GM12892 (cell line): Measurements from ENCODE around the gene INSR.

Source experiments
- DNase-seq: peaks from one replicate; pipeline ENCODE4 v3.0.0; 2011; ENCODE audit not compliant: insufficient read length
- FAIRE-seq: peaks from 2 replicates; lab custom pipeline; 2011; peaks lifted over from hg19 to GRCh38; lab: Jason Lieb, UNC
- POLR2A ChIP-seq: IDR thresholded peaks from 2 replicates; pipeline ENCODE4 v1.6.1; 2011; ENCODE audit warnings: low read depth, low read length, control low read depth
- POLR2AphosphoS5 ChIP-seq: IDR thresholded peaks from 2 replicates; pipeline ENCODE4 v1.6.1; 2011; ENCODE audit warnings: low read depth, low read length, control low read depth
- TAF1 ChIP-seq: IDR thresholded peaks from 2 replicates; pipeline ENCODE4 v1.6.1; 2011; ENCODE audit warnings: low read depth, mild to moderate bottlenecking, control low read depth, low read length, borderline replicate concordance

The INSR gene

DNA sequence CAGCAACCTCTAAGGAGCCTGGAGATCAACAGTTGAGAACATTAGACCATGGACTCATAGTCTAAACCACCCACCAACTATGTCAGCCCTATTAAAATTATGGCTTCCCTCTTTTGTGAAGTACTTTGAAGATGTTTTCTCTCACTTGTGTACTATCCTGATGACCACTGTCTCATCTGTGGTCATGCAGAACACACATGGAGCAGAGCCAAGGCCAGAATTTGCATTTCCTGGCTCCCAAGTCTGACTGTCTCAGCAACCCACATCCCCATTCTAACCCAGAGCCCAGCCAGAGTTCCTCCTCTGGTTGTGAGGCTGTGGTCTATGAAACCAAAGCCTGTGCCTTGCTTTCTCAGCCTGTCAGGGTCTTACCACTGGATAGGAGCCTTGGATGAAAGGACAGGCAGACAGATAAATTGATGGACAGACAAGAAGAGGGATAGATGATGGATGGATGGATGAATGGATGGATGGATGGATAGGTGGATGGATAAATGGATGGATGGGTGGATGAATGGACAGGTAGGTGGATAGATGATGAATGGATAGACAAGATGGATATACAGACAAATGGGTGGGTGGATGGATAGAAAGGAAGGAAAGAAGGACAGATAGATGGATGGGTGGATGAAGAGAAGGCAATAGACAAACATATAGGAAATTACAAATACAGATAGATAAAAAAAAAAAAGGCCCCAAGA lies 189.3 kb downstream of the INSR start:
- no peak for TF ChIP-seq POLR2AphosphoS5
- TF ChIP-seq POLR2A: no peak
- TF ChIP-seq TAF1: no peak
- DNase-seq: no peak
- peak; percentile 14 for FAIRE-seq

- TF ChIP-seq TAF1 (no peak), POLR2AphosphoS5 (no peak), POLR2A (no peak)
- FAIRE-seq: no peak
Measured at GRCh38 chr19:7101498-7102253, 192.5 kb downstream of the INSR start.

DNA sequence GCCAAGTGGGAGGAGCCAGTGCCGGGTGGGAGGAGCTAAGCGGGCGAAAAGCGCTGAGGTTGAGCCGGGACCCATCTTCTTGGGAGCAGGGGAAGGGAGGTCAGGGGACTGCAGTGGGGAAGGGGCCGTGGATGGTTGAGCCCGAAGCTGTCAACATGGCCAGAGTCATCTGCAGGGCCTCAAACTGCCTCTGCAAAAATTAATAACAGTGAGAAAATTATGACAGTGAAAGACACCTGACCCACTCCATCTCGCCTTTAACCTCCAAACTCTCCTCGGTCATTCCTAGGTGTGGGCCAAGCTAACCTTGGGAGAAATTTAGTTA lies 194.7 kb downstream of the INSR start:
- FAIRE-seq (no peak), DNase-seq (no peak)
- TF ChIP-seq POLR2A: no peak
- no peak for TF ChIP-seq TAF1
- no peak for TF ChIP-seq POLR2AphosphoS5

More at GRCh38 chr19:7101498-7102253, 192.5 kb downstream of the INSR start:
- no peak for DNase-seq

DNA sequence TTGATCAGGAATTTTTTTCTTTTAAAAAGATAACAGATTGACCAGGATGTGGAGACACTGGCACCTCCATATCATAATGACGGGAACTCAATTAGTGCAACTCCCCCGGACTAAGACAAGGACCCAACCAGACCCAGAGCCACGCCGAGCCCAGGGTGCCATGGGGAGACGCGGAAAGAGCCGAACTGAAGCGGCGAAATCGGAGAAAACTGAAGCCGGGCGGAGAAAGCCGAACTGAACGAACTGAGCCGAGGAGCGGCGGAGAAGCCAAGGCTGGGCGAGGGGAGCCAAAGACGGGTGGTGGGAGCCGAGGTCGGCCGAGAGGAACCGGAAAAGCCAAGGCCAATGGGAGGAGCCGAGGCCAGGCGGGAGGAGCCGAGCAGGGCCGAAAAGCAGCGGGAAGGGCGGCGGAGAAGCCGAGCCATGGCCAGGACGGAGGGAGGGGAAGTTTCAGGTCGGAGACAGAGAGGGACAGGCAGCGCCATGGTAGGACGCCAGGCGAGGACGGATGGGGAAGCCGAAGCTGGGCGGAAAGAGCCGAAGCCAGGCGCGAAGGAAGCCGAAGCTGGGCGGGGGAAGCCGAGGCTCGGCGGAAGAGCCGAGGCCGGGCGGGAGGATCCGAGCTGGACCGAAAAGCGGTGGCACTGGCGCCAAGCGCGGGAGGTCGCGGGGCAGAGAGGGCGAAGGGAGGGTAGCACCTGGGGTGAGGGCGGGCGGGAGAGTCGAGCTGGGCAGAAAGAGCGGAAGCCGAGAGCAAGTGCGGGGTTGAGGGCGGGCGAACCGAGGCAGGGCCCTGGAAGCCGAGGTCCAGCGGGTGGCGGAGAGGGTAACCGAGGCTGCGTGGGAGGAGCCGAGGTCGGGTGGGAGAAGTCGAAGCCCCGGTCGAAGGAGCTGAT lies 195.3 kb downstream of the INSR start:
- peak; percentile 81 for DNase-seq
- TF ChIP-seq TAF1 (no peak), POLR2A (peak; percentile 79), POLR2AphosphoS5 (no peak)

GRCh38 chr19:7098096-7098495 lies 196.1 kb downstream of the INSR start:
- DNase-seq (no peak), FAIRE-seq (no peak)
- TF ChIP-seq POLR2A: no peak
- no peak for TF ChIP-seq TAF1
- no peak for TF ChIP-seq POLR2AphosphoS5

More for the DNA sequence above, 195.3 kb downstream of the INSR start:
- FAIRE-seq: peak; percentile 93

GRCh38 chr19:7088999-7089398 lies 205.2 kb downstream of the INSR start:
- DNase-seq (no peak), FAIRE-seq (no peak)

DNA sequence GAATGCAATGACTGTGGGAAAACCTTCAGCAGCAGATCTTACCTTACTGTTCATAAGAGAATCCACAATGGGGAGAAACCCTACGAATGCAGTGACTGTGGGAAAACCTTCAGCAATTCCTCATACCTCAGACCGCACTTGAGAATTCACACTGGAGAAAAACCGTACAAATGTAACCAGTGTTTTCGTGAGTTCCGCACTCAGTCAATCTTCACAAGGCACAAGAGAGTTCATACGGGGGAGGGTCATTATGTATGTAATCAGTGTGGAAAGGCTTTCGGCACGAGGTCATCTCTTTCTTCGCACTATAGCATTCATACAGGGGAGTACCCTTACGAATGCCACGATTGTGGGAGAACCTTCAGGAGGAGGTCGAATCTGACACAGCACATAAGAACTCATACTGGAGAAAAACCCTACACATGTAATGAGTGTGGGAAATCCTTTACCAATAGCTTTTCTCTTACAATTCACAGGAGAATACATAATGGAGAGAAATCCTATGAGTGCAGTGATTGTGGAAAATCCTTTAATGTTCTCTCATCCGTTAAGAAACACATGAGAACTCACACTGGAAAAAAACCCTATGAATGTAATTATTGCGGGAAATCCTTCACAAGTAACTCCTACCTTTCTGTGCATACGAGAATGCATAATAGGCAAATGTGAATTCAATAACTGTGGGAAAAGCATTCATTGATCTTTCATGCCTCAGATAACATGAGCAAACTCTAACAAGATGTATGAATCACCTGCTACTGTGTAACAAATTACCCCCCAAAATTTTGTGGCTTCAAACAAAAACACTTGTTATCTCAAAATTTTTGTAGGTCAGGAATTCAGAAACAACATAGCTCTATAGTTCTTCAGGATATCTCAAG lies 210.9 kb downstream of the INSR start:
- FAIRE-seq (peak; percentile 27), DNase-seq (no peak)
- no peak; the same call in 1 of the 2 replicates for TF ChIP-seq POLR2AphosphoS5
- TF ChIP-seq TAF1: no peak
- TF ChIP-seq POLR2A: no peak

More at GRCh38 chr19:7088999-7089398, 205.2 kb downstream of the INSR start:
- TF ChIP-seq POLR2A (no peak), TAF1 (no peak), POLR2AphosphoS5 (no peak)

GRCh38 chr19:7078008-7078407 lies 216.2 kb downstream of the INSR start:
- TF ChIP-seq POLR2AphosphoS5 (no peak), TAF1 (no peak), POLR2A (no peak)
- FAIRE-seq (no peak), DNase-seq (no peak)

- FAIRE-seq: no peak
- TF ChIP-seq POLR2AphosphoS5: no peak
- TF ChIP-seq POLR2A: no peak
- TF ChIP-seq TAF1: no peak
Measured at GRCh38 chr19:7076151-7076550, 218.1 kb downstream of the INSR start.

GRCh38 chr19:7074705-7075282 lies 219.4 kb downstream of the INSR start:
- no peak for DNase-seq
- TF ChIP-seq POLR2AphosphoS5 (no peak), POLR2A (no peak), TAF1 (no peak)
- no peak for FAIRE-seq

More at GRCh38 chr19:7076151-7076550, 218.1 kb downstream of the INSR start:
- DNase-seq: no peak
